ENCODE measurements around the gene AGBL4. TPM values are rescaled to one million over a fixed set of nuclear protein-coding genes. Genes with fewer than 3 reads are reported as not detected.

The AGBL4 gene
- total RNA-seq, 2 experiments from 2014 or later = not detected

DNA sequence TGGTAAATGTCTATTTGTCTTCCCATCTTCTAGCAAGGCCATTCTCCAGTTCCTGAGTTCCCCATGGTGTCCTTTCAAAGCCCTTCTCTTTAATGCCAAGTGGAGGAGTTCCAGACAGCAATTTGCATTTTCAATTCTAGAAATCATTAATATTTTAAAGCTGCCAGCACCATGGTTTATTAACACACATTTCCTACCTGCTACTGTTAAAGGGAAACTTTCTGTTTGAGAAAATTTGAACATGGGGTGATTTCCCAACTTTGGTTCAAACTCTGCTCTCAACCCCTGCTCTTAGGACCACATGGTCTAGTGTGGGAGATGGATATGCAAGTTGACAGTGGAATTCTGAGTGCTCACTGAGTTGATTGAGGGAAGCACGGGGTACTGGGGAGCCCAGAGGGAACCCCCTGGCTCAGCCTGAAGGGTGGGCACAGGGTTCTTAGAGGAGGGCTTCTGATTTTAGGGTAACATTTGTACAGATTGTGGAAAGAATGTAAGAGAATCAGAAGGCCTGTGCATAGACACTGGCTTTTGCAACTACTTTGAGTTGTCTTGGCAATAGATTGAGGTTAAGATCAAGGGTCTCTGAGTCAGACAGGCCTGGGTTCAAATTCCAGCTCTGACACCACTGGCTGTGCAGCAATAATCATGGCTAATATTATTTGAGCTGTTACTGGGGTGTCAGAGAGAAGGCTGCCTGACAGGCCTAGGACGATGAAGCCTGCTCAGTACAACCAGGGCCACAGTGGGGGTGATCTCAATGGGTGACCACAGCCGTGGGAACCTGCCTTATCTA is 1344.8 kb downstream of the AGBL4 start:
- Mint-ChIP-seq H3K27ac (no peak overlapping the region), H3K36me3 (ENCODE audit: low read depth) (no peaks in the 10 kb centered on the region), H3K27me3 (peaks cover 1% of the 10 kb centered on the region), H3K4me3 (no peak overlapping the region), H3K9me3 (no peaks in the 10 kb centered on the region), H3K4me1 (no peaks in the 10 kb centered on the region)
- DNase-seq = no peak
- CTCF ChIA-PET = interaction anchor here (1.2 kb wide), 1 partner anchor 14 kb away, joined by 8 read pairs; no protein-coding TSS in a partner anchor
- POLR2A ChIA-PET = no interaction called here

DNA sequence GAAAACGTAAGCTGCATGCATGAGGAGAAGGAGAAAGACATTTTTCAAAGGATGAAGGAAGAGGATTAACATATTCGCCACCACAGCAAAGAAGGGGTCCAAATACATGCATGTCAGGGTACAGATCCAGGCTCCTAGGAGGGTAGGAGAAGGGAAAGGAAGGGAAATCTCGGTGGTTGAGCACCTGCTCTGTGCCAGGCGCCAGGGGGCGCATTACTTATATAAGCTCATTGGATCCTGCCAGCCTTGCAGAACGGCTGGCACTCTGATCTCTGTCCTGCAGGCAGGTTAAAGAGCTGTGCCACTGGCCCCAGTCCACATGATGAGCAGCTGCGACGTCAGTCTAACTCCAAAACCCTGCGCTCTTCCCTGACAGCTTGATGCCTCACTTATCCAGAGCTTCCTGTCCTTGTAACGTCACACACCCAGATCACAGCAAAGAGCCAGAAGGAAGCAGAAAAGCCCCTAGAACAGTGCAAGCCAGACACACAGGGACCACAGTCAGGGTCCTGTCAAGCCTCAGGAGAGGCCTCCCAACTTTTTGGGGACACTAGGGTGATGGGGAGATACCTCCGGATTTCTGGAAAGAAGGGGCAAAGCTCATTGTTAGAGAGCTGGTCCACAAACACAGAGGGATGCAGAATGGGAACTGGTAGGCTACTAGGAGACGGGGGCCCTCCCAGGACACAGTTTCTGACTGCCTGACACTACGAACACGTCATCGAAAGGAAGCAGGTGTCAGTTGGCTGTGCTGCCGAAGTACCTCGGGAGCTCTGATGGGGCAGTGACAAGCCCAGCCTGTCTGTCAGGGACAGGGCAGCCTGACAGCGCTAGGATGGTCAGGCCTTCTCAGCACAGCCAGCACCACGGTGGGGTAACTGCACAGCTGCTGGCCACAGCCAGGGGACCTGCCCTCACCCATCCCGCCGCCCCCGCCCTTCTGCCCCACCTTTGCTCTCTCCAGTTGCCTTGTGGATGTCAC is 1346.2 kb downstream of the AGBL4 start:
- ChIA-PET CTCF (interaction anchor here (0.7 to 1.9 kb wide), 15 partner anchors 9 to 1654 kb away, joined by 3 to 17 read pairs (median 3); no protein-coding TSS in a partner anchor), POLR2A (no interaction called here)
- peaks cover 4% of the 10 kb centered on the region for H3K27me3 Mint-ChIP-seq
- no peaks in the 10 kb centered on the region for H3K9me3 Mint-ChIP-seq
- no peak overlapping the region for H3K4me3 Mint-ChIP-seq
- H3K4me1 Mint-ChIP-seq = no peaks in the 10 kb centered on the region
- H3K27ac Mint-ChIP-seq = no peak overlapping the region
- peak; percentile 23 for DNase-seq
- H3K36me3 Mint-ChIP-seq (ENCODE audit: low read depth) = no peaks in the 10 kb centered on the region

DNA sequence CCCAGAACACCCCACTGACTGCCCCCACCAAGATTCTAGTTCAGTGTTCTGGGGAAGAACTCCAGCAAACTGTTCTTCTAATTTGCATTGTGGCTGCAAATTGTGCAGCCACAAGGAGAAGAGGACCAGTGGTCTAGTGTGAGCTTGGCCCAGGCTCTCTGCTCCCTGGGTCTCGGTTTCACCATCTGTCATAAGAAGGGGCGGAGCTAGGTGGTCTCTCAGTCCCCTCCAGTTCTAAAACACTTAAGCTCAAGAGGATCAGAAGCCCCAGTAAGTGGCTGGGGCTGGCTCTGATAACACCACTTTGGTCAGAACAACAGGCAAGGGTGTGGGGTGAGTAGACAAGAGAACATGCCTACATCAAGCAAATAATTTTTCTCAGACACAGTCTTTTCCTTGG is 1346.9 kb downstream of the AGBL4 start:
- ChIA-PET CTCF (interaction anchor here (0.8 to 1.9 kb wide), 12 partner anchors 9 to 1655 kb away, joined by 3 to 17 read pairs (median 3); no protein-coding TSS in a partner anchor), POLR2A (no interaction called here)
- Mint-ChIP-seq H3K9me3 (no peaks in the 10 kb centered on the region), H3K36me3 (ENCODE audit: low read depth) (no peaks in the 10 kb centered on the region), H3K4me3 (no peak overlapping the region), H3K4me1 (no peaks in the 10 kb centered on the region), H3K27me3 (peaks cover 4% of the 10 kb centered on the region), H3K27ac (no peak overlapping the region)
- DNase-seq = no peak

DNA sequence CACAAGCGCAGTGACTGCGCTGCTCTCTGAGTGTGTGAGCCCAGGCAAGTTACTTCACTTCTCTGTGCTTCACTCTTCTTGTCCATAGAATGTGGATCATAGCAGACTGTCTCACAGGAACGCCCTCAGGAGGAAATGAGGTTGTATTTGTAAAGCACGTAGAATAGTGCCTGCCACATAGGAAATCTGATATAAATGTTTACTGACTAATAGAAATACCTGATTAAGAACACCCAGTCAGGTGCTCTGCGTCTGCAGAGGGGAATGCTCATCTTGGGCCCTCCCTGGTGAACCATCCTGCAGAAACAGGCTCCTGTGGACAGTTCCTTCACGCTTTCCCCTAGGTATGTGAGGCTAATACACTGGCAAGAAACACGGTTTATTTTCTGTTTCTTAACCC is 1347.4 kb downstream of the AGBL4 start:
- DNase-seq = no peak
- H3K27ac Mint-ChIP-seq = no peak overlapping the region
- POLR2A ChIA-PET = no interaction called here
- CTCF ChIA-PET = interaction anchor here (0.9 to 1.9 kb wide), 5 partner anchors 16 to 1655 kb away, joined by 3 to 17 read pairs (median 3); no protein-coding TSS in a partner anchor
- H3K36me3 Mint-ChIP-seq (ENCODE audit: low read depth) = no peaks in the 10 kb centered on the region
- no peaks in the 10 kb centered on the region for H3K9me3 Mint-ChIP-seq
- H3K4me1 Mint-ChIP-seq = no peaks in the 10 kb centered on the region
- H3K4me3 Mint-ChIP-seq = no peak overlapping the region
- peaks cover 4% of the 10 kb centered on the region for H3K27me3 Mint-ChIP-seq

DNA sequence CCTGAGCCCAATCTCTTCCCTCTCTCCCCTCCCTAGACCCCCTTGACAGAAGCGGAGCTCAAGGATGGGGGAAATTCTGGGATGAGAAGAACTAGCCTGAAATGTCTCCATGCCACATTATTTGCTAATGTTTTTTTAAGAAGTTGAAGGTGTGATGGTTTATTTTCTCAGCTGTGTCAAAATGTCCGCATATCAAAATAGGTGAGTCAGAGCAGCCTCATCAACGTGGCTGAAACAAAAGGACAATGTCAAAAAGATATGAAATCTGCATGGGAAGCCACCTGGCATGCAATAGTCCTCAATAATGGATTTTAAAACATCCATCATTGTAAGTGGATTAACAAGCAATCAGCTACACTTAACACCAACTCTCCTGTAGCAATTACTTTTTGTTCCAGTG is 1348.5 kb downstream of the AGBL4 start:
- Mint-ChIP-seq H3K27me3 (peaks cover 4% of the 10 kb centered on the region), H3K4me3 (no peak overlapping the region), H3K4me1 (no peaks in the 10 kb centered on the region), H3K27ac (no peak overlapping the region), H3K9me3 (no peaks in the 10 kb centered on the region), H3K36me3 (ENCODE audit: low read depth) (no peaks in the 10 kb centered on the region)
- ChIA-PET POLR2A (no interaction called here), CTCF (interaction anchor here (1.9 kb wide), 1 partner anchor 22 kb away, joined by 4 read pairs; no protein-coding TSS in a partner anchor)
- no peak for DNase-seq

DNA sequence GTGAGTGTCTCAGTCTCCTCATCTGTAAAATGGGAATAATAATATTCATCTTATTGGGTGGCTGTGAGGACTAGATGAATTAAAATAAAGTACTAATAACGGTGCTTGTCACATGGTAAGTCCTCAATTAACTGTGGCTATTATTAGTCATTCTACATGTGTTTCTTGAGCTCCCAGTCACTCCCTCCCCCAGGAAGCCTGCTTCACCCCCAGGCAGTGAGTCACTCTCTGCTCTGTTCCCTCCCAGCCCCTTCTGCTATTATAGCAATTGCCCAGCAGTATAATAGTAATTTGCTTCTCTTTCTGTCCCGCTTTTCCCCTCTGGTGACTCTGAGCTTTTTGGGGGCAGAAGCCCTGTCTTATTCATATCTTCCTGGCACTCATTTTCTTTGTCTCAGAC is 1349.1 kb downstream of the AGBL4 start:
- no peaks in the 10 kb centered on the region for H3K36me3 Mint-ChIP-seq (ENCODE audit: low read depth)
- no peak overlapping the region for H3K4me3 Mint-ChIP-seq
- no peaks in the 10 kb centered on the region for H3K9me3 Mint-ChIP-seq
- H3K4me1 Mint-ChIP-seq = no peaks in the 10 kb centered on the region
- CTCF ChIA-PET = interaction anchor here (1.9 kb wide), 1 partner anchor 22 kb away, joined by 4 read pairs; no protein-coding TSS in a partner anchor
- H3K27ac Mint-ChIP-seq = no peak overlapping the region
- POLR2A ChIA-PET = no interaction called here
- peaks cover 4% of the 10 kb centered on the region for H3K27me3 Mint-ChIP-seq
- DNase-seq = no peak

DNA sequence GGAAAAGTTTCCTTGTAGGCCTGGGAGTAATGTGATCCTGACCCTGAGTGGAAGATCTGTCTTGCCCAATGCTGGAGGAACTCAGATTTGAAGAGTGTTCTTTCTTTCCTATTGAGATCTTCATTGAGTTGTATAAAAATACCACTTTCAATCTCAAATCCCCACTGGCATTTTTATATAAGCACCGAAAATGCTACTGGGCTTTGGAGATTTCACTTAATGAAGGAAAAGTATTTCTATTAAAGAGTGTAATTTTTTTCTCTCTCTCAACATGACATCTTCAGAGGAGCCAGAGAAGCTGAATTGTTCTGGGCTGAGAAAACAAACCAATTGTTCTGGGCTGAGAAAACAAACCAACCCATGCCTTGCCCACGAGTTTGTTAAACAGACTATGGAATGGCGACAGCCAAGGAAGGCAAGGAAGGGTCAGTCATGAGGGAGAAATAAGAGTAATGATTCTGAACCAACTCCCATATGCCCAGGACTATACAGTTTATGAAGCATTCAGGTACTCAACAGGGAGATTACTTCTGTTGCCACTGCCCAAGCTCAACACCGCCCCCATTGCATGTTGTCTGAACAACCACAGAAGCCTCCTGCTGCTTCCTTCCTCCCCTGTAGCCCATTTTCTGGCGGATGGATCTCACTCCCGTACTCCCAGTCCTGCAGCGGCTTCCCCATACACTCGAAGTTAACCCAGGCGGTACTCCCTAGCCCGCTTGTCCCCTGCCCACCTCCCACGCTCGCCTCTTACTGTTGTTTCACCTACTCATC is 1350.2 kb downstream of the AGBL4 start:
- no peak for DNase-seq
- Mint-ChIP-seq H3K4me1 (no peaks in the 10 kb centered on the region), H3K27ac (no peak overlapping the region), H3K9me3 (no peaks in the 10 kb centered on the region), H3K36me3 (ENCODE audit: low read depth) (no peaks in the 10 kb centered on the region), H3K27me3 (peaks cover 4% of the 10 kb centered on the region), H3K4me3 (no peak overlapping the region)
- ChIA-PET POLR2A (no interaction called here), CTCF (interaction anchor here (1.9 kb wide), 1 partner anchor 23 kb away, joined by 4 read pairs; no protein-coding TSS in a partner anchor)

DNA sequence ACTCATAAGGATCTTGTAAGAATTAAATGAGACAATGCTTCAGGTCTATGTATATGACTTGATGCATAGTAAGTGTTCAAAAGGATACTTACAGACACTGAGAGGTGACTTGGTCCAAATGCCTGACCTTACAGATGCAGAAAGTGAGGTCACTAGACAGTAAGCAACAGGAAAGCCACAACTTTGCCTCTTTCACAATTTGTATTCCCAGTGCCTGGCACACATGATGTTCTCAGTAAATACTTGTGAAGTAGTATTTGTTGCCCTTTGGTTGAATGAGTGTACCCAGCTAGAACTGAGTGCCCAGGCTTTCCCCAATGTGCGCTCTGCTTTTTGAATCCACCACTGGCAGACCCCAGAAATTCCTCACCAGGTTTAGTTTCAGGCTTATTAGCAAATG is 1352.2 kb downstream of the AGBL4 start:
- no peak for DNase-seq
- Mint-ChIP-seq H3K9me3 (peaks cover 2% of the 10 kb centered on the region), H3K4me3 (no peak overlapping the region), H3K27me3 (peaks cover 7% of the 10 kb centered on the region), H3K27ac (no peak overlapping the region), H3K36me3 (ENCODE audit: low read depth) (no peaks in the 10 kb centered on the region), H3K4me1 (no peaks in the 10 kb centered on the region)
- ChIA-PET CTCF (interaction anchor here (1.3 kb wide), 1 partner anchor 26 kb away, joined by 3 read pairs; no protein-coding TSS in a partner anchor), POLR2A (no interaction called here)

DNA sequence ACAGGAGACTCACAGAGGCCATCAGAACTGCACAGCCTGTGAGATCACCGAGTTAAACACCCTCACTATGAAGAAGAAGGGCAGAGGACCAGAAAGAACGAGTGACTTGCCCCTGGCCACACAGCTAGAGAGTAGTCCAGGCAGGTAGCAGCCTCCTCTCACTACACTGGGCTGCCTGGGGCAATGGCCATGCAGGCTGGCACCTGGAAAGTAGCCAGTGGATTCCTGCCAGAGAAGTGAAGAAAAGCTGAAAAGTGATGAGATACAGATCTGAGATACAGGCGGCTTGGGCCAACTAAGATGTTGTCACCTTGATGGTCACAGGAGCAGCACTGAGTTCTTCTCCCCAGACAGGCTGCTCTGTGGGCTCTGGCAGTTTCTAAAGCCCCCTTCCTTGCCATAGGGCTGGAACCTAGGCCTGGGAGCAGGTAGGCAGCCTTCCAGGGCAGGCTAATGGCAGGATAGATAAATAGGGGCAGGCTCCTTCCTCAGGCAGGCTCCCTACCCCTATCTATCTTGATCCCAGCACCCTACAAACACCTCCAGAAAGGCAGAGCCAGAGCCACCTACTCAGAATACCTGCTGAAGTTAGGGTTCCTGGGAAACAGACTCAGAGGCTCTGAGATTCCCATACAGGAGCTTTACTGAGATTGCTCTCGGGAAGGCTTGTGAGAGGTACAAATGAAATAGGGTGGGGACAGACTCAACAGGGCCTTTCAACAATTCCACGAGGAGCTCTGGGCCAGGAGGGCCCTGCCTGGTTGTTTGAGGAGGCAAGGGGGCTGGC is 1353.3 kb downstream of the AGBL4 start:
- Mint-ChIP-seq H3K36me3 (ENCODE audit: low read depth) (no peaks in the 10 kb centered on the region), H3K4me1 (no peaks in the 10 kb centered on the region), H3K27me3 (peaks cover 7% of the 10 kb centered on the region), H3K9me3 (peaks cover 2% of the 10 kb centered on the region), H3K4me3 (no peak overlapping the region), H3K27ac (no peak overlapping the region)
- ChIA-PET POLR2A (no interaction called here), CTCF (no interaction called here)
- DNase-seq = no peak

DNA sequence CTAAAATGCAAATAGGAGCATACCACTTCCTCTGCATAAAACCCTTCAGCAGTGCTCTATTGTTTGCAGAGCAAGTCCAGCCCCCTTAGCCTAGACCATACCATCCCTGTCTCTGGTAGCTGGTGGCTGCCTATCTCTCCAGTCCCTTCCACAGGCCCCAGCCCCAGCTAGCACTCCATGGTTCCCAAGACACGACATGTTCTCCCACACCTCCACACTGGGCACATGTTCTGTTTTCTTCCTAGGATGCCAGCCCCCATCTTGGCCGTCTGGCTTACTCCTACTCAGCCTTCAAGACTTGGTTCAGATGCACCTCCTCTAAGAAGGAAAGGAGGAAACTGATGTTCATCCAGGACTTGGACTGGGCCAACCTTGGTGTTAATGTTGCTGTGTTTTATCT is 1355.4 kb downstream of the AGBL4 start:
- ChIA-PET POLR2A (no interaction called here), CTCF (no interaction called here)
- DNase-seq = no peak
- Mint-ChIP-seq H3K36me3 (ENCODE audit: low read depth) (no peaks in the 10 kb centered on the region), H3K4me3 (no peak overlapping the region), H3K27ac (no peak overlapping the region), H3K27me3 (peaks cover 4% of the 10 kb centered on the region), H3K9me3 (peaks cover 2% of the 10 kb centered on the region), H3K4me1 (no peaks in the 10 kb centered on the region)

DNA sequence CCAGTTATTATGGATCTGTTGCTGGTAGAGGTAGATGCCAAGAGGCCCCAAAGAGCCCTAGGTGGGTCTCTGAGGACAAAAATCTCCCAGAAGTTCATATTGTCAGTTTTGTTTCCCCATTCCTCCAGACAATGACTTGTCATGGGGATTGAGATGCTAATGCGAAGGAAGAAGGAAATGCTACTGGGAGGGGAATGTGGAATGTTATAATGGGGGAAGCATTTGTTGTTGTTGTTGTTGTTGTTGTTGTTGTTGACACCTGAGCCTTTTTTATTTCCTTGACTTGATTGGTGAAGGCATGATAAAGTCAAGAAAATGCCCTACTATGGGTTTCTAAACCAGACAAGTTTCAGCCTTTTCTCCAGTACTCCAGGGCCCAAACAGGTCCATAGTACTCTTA is 1356.0 kb downstream of the AGBL4 start:
- CTCF ChIA-PET = no interaction called here
- Mint-ChIP-seq H3K4me3 (no peak overlapping the region), H3K27me3 (peaks cover 4% of the 10 kb centered on the region), H3K4me1 (no peaks in the 10 kb centered on the region), H3K9me3 (peaks cover 2% of the 10 kb centered on the region), H3K36me3 (ENCODE audit: low read depth) (no peaks in the 10 kb centered on the region), H3K27ac (no peak overlapping the region)
- POLR2A ChIA-PET = no interaction called here
- no peak for DNase-seq
